IMR-90 (cell line): ENCODE measurements around the gene MOCS1. TPM values are rescaled to one million over a fixed set of nuclear protein-coding genes. Genes with fewer than 3 reads are reported as not detected.

ENCODE experiments used
- ATAC-seq: fragments of 200-7000 bp; cut with Tn5 transposase; 2 replicates; pipeline ENCODE4 v1.9.1; 2020; ENCODE audit warnings: low read depth, mild to moderate bottlenecking, moderate library complexity
- BruUV-seq: library from RNA; stranded (reverse); fragments of 400-500 nt; replicated peaks from 2 replicates; lab custom pipeline; 2021; lab: Mats Ljungman, UMichigan
- CTCF ChIA-PET: fragments of 300-600 bp; formaldehyde crosslinking; extraction: SDS; loops from one replicate; lab custom pipeline; 2021; ENCODE audit warnings: antibody characterized with exemption; lab: Yijun Ruan, JAX
- POLR2A ChIA-PET: fragments of 300-600 bp; sonication (Branson Sonifier 250); formaldehyde crosslinking; loops from one replicate; lab custom pipeline; 2022; ENCODE audit warnings: antibody characterized with exemption; ENCODE audit not compliant: unreplicated experiment; lab: Charles Lee
- DNase-seq: peaks from one replicate; pipeline ENCODE4 v3.0.0; 2013
- H2AFZ ChIP-seq: replicated peaks from 2 replicates; pipeline ENCODE3; 2013; ENCODE audit warnings: low read length, mild to moderate bottlenecking; ENCODE audit not compliant: poor library complexity
- H2AK5ac ChIP-seq: 2 replicates; pipeline ENCODE4 v1.6.1; 2013; ENCODE audit warnings: low read depth, low read length, inconsistent platforms
- H2AK9ac ChIP-seq: replicated peaks from 2 replicates; pipeline ENCODE3; 2013; ENCODE audit warnings: mild to moderate bottlenecking, low read depth, low read length, moderate library complexity; ENCODE audit not compliant: poor library complexity
- H2BK120ac ChIP-seq: 2 replicates; pipeline ENCODE4 v1.6.1; 2013; ENCODE audit warnings: low read depth, low read length, inconsistent platforms
- H2BK15ac ChIP-seq: 3 replicates; pipeline ENCODE4 v1.6.1; 2013; ENCODE audit warnings: low read depth, low read length, inconsistent platforms
- H2BK20ac ChIP-seq: 2 replicates; pipeline ENCODE4 v1.6.1; 2013; ENCODE audit warnings: low read depth, mild to moderate bottlenecking, inconsistent platforms, low read length, moderate library complexity
- H2BK5ac ChIP-seq: 2 replicates; pipeline ENCODE4 v1.6.1; 2013; ENCODE audit warnings: mild to moderate bottlenecking, low read depth, low read length, inconsistent platforms; ENCODE audit not compliant: poor library complexity, severe bottlenecking
- H3K14ac ChIP-seq: replicated peaks from 2 replicates; pipeline ENCODE4 v1.6.1; 2013; ENCODE audit warnings: low read depth, low read length, inconsistent platforms
- H3K18ac ChIP-seq: 2 replicates; pipeline ENCODE4 v1.6.1; 2013; ENCODE audit warnings: low read depth, low read length, control low read depth
- H3K23ac ChIP-seq: 2 replicates; pipeline ENCODE4 v1.6.1; 2013; ENCODE audit warnings: low read depth, low read length, inconsistent platforms
- H3K27ac ChIP-seq: 2 replicates; pipeline ENCODE4 v1.5.1; 2013; ENCODE audit warnings: mild to moderate bottlenecking, control low read depth, low read length; ENCODE audit not compliant: insufficient read depth
- H3K27me3 ChIP-seq: 2 replicates; pipeline ENCODE4 v1.6.1; 2013; ENCODE audit warnings: low read length; ENCODE audit not compliant: control insufficient read depth, insufficient read depth
- H3K36me3 ChIP-seq: 2 replicates; pipeline ENCODE4 v1.6.1; 2013; ENCODE audit warnings: low read length, mixed read lengths; ENCODE audit not compliant: control insufficient read depth, insufficient read depth
- H3K4ac ChIP-seq: 2 replicates; pipeline ENCODE4 v1.6.1; 2013; ENCODE audit warnings: low read depth, low read length, inconsistent platforms
- H3K4me1 ChIP-seq: 2 replicates; pipeline ENCODE4 v1.6.1; 2013; ENCODE audit warnings: low read length, mixed read lengths; ENCODE audit not compliant: control insufficient read depth, insufficient read depth
- H3K4me2 ChIP-seq: 2 replicates; pipeline ENCODE4 v1.6.1; 2013; ENCODE audit warnings: low read depth, mild to moderate bottlenecking, control low read depth, low read length, moderate library complexity
- H3K4me3 ChIP-seq: 2 replicates; pipeline ENCODE4 v1.5.1; 2013; ENCODE audit warnings: low read depth, mild to moderate bottlenecking, control low read depth, low read length, moderate library complexity; ENCODE audit not compliant: insufficient read depth
- H3K56ac ChIP-seq: 2 replicates; pipeline ENCODE4 v1.6.1; 2013; ENCODE audit warnings: low read length, inconsistent platforms; ENCODE audit not compliant: insufficient read depth; ENCODE audit errors: extremely low read depth
- H3K79me1 ChIP-seq, 2 experiments: 2 replicates each; pipeline ENCODE4 v1.6.1; 2013; ENCODE audit warnings: low read length in 2 of 2, inconsistent platforms in 1 of 2, low read depth in 1 of 2
- H3K9ac ChIP-seq: 2 replicates; pipeline ENCODE4 v1.6.1; 2013; ENCODE audit warnings: low read depth, low read length, control low read depth
- H3K9me1 ChIP-seq: 2 replicates; pipeline ENCODE4 v1.6.1; 2013; ENCODE audit warnings: low read length, inconsistent platforms; ENCODE audit not compliant: insufficient read depth
- H3K9me3 ChIP-seq: 2 replicates; pipeline ENCODE4 v1.6.1; 2013; ENCODE audit warnings: low read length; ENCODE audit not compliant: control insufficient read depth, insufficient read depth
- H4K20me1 ChIP-seq: 2 replicates; pipeline ENCODE4 v1.6.1; 2013; ENCODE audit warnings: low read length, inconsistent platforms; ENCODE audit not compliant: insufficient read depth
- H4K5ac ChIP-seq: 2 replicates; pipeline ENCODE4 v1.6.1; 2013; ENCODE audit warnings: mild to moderate bottlenecking, low read depth, low read length, control low read depth
- H4K8ac ChIP-seq, 2 experiments: 2 replicates each; pipeline ENCODE4 v1.6.1; 2013; ENCODE audit warnings: low read depth in 2 of 2, low read length in 2 of 2, control low read depth in 1 of 2, inconsistent platforms in 1 of 2
- H4K91ac ChIP-seq: 2 replicates; pipeline ENCODE4 v1.6.1; 2013; ENCODE audit warnings: low read depth, low read length, inconsistent platforms; ENCODE audit not compliant: insufficient read depth
- MAFK ChIP-seq: IDR thresholded peaks from 2 replicates; pipeline ENCODE4 v1.6.1; 2012; ENCODE audit warnings: low read depth, low read length, improper control_type of control experiment
- MAZ ChIP-seq: IDR thresholded peaks from 2 replicates; pipeline ENCODE4 v1.6.1; 2012; ENCODE audit warnings: low read depth, mild to moderate bottlenecking, low read length, improper control_type of control experiment, moderate library complexity, borderline replicate concordance
- RCOR1 ChIP-seq: IDR thresholded peaks from 2 replicates; pipeline ENCODE4 v1.6.1; 2012; ENCODE audit warnings: mild to moderate bottlenecking, low read length, improper control_type of control experiment; ENCODE audit not compliant: insufficient replicate concordance
- WGBS, 2 experiments: methylation state at CpG; one replicate each; pipeline versions ENCODE4 v1.1.5 to v1.1.7; 2013; ENCODE audit warnings: missing lambda C conversion rate in 2 of 2; ENCODE audit not compliant: insufficient read length in 1 of 2; ENCODE audit errors: extremely low coverage in 2 of 2; 5-methylcytosine and 5-hydroxymethylcytosine counted together
- dilution Hi-C: fragments of 300-500 bp; cut with HindIII; formaldehyde crosslinking; loops from one replicate; pipeline ENCODE4 v1.14.3; 2018; ENCODE audit warnings: low sequenced_read_pairs; ENCODE audit not compliant: unreplicated experiment
- in situ Hi-C: fragments of 300-500 bp; cut with MboI; formaldehyde crosslinking; loops from 3 replicates; pipeline ENCODE4 v1.14.3; 2019; ENCODE audit warnings: low sequenced_read_pairs, inconsistent platforms, mixed read lengths
- intact Hi-C: fragments of 100-400 bp; cut with micrococcal nuclease; formaldehyde crosslinking; loops from 2 replicates; pipeline ENCODE4 v1.10.0; 2022
- polyA plus RNA-seq, 3 experiments: library from polyadenylated mRNA; depleted of rRNA; stranded (reverse); fragments of >200 nt; gene quantifications; 2 replicates each; pipeline ENCODE4 v1.2.3, GENCODE V29; 2012; ENCODE audit warnings: low replicate concordance in 1 of 3
- total RNA-seq: library from RNA; depleted of rRNA; stranded (reverse); fragments of >200 nt; gene quantifications from 2 replicates; pipeline ENCODE4 v1.2.3, GENCODE V29; 2012

The MOCS1 gene
- total and polyA plus RNA-seq, 2 of the 4 experiments (the other 2 are of a cell fraction), result 5.5 to 9.5 TPM

DNA sequence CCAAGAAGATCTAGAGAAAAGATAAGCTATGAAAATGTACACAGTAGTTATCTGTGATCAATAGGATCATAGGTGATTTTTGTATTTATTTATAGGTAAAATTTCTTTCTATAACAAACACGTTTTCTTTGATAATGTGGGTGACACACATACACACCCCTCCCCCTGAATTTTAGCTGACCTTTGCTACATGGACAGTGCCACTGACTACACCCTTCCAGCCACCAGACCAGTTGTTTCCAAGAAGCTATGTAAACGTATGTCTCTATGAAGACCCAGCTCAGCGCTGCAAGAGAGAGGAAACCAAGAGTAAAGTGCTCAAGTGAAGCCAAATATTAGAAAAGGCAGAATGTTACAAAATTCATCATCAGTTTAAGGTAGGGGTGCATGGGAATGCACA is 16.3 kb downstream of the MOCS1 start:
- Histone ChIP-seq H3K4me2 (no peak overlapping the region), H2AK5ac (no peak overlapping the region), H3K4me3 (no peak overlapping the region), H4K20me1 (no peaks in the 10 kb centered on the region), H3K9me1 (no peaks in the 10 kb centered on the region; the same call in 1 of the 2 replicates), H3K4me1 (no peaks in the 10 kb centered on the region), H3K9me3 (no peaks in the 10 kb centered on the region), H4K8ac (no peak overlapping the region), H3K9ac (no peak overlapping the region), H3K23ac (no peak overlapping the region), H2AK9ac (no peak overlapping the region), H2AFZ (no peak overlapping the region), H3K56ac (no peak overlapping the region), H4K91ac (no peak overlapping the region), H3K79me1 (peaks cover 0 to 6% of the 10 kb centered on the region in 2 experiments; a peak in 1 of 4 replicates), H3K27me3 (no peaks in the 10 kb centered on the region), H2BK20ac (no peak overlapping the region), H2BK120ac (no peak overlapping the region), H3K36me3 (peaks cover 35% of the 10 kb centered on the region), H2BK5ac (no peak overlapping the region), H3K14ac (no peak overlapping the region), H3K27ac (no peak overlapping the region), H4K5ac (no peak overlapping the region), H2BK15ac (no peak overlapping the region), H3K4ac (no peak overlapping the region), H3K18ac (no peak overlapping the region)
- in situ Hi-C loops (no loop called here), dilution Hi-C loops (no loop called here), intact Hi-C loops (no loop called here)
- CTCF ChIA-PET, result no interaction called here
- no peak for ATAC-seq
- no peak for TF ChIP-seq RCOR1
- TF ChIP-seq MAZ, result no peak
- TF ChIP-seq MAFK, result no peak
- no TSS peak for BruUV-seq
- no CpG with 5 or more reads among the region's 3 CpGs for WGBS, 2 experiments
- POLR2A ChIA-PET, result no interaction called here
- no peak for DNase-seq
